Psoas muscle (tissue), 8 donors: ENCODE measurements around the gene CIAO2B. TPM values are rescaled to one million over a fixed set of nuclear protein-coding genes. Genes with fewer than 3 reads are reported as not detected.
A peak's percentile ranks its signal among the peaks of the same experiment; 100 is the strongest.

Experiments used
- ATAC-seq, 4 donors: fragments of 200-7000 bp; cut with Tn5 transposase; one replicate each; pipeline ENCODE4 v1.9.1; 2020; ENCODE audit warnings: moderate library complexity in 3 of 4, mild to moderate bottlenecking in 2 of 4
- DNase-seq, 2 donors: peaks; one replicate each; pipeline ENCODE4 v3.0.0-alpha.2; 2020
- H3K27ac ChIP-seq: fragments of 200-600 bp; one replicate; pipeline ENCODE4 v1.8.0; 2022
- H3K27me3 ChIP-seq, 3 donors: fragments of 200-600 bp in 1 of 3; one replicate each; pipeline versions ENCODE4 v1.6.1 to v1.8.0; 2013 to 2022; ENCODE audit warnings: low read length in 2 of 3, mild to moderate bottlenecking in 2 of 3, moderate library complexity in 1 of 3; ENCODE audit not compliant: insufficient read depth in 3 of 3
- H3K36me3 ChIP-seq, 2 donors: fragments of 200-600 bp in 1 of 2; one replicate each; pipeline versions ENCODE4 v1.6.1 to v1.8.0; 2013 to 2022; ENCODE audit warnings: low read depth in 1 of 2, mild to moderate bottlenecking in 1 of 2, moderate library complexity in 1 of 2; ENCODE audit not compliant: insufficient read depth in 1 of 2
- H3K4me1 ChIP-seq: fragments of 200-600 bp; one replicate; pipeline ENCODE4 v1.8.0; 2022
- H3K4me3 ChIP-seq: fragments of 200-600 bp; one replicate; pipeline ENCODE4 v1.8.0; 2022; ENCODE audit warnings: mild to moderate bottlenecking
- H3K9me3 ChIP-seq: fragments of 200-600 bp; one replicate; pipeline ENCODE4 v1.8.0; 2022
- CTCF ChIP-seq: fragments of 200-600 bp; IDR thresholded peaks from one replicate; pipeline ENCODE4 v1.8.0; 2022; ENCODE audit warnings: antibody characterized with exemption
- WGBS, 3 donors: extraction: QIAGEN DNeasy Blood & Tissue Kit; methylation state at CpG; one replicate each; pipeline versions ENCODE4 v1.1.6 to v1.1.7; 2013; 5-methylcytosine and 5-hydroxymethylcytosine counted together
- intact Hi-C, 2 donors: fragments of 100-400 bp; cut with DNase I; formaldehyde crosslinking; loops; one replicate each; pipeline versions ENCODE4 v1.11.0 to v1.14.2; 2022
- long read RNA-seq, 2 donors: library from polyadenylated mRNA; unstranded; transcript quantifications; one replicate each; pipeline ENCODE4 v2.0.0, GENCODE V29; 2021
- polyA plus RNA-seq, 3 donors: library from polyadenylated mRNA; stranded (reverse); fragments of 200-250 nt; gene quantifications; one replicate each; pipeline ENCODE4 v1.2.3, GENCODE V29; 2013
- total RNA-seq, 4 donors: library from RNA; stranded (reverse); fragmentation: NEBNext Ultra II Directional in 2 of 4; extraction: Animal tissue kit (Norgen Biotek cat#: 25700) in 2 of 4; gene quantifications; one replicate each; pipeline versions ENCODE4 v1.2.1 to v1.2.4, GENCODE V29; 2021 to 2023
- donor health status: healthy with polysubstance abuse.
- donor health status: DM: no; HTN: no; CAD: no; lungs with moderate emphysema.
- donor health status: Bipolar disorder and iron deficiency.
- donor health status: healthy.
- donor health status: DM: yes; HTN: yes; CAD: no.
- donor health status: DM: no; HTN: no; CAD: no.
- donor health status: DM: no; HTN: no; CAD: no.
- donor health status: DM: yes; HTN: yes; CAD: no.

The CIAO2B gene
- total RNA-seq: 100 to 1,000 TPM; 145 to 346 (median 248) TPM
- polyA plus RNA-seq: 100 to 1,000 TPM; 431 to 818 (median 460) TPM
- long read RNA-seq, donor 1, transcript CIAO2B-201 (5 exons, 676 nt): major isoform, 119 of 142 reads
- long read RNA-seq, donor 1, transcript CIAO2B-203 (4 exons, 718 nt): minor isoform, 12 of 142 reads
- long read RNA-seq, donor 1, partial matches to known transcripts: 11 of 142 reads
- long read RNA-seq, donor 1, other reads (novel, unspliced or antisense): 0 of 142 reads
- long read RNA-seq, donor 2, transcript CIAO2B-201 (5 exons, 676 nt): major isoform, 136 of 165 reads
- long read RNA-seq, donor 2, transcript CIAO2B-203 (4 exons, 718 nt): minor isoform, 25 of 165 reads
- long read RNA-seq, donor 2, partial matches to known transcripts: 2 of 165 reads
- long read RNA-seq, donor 2, other reads (novel, unspliced or antisense): 2 of 165 reads

- Histone ChIP-seq H3K4me1 (peaks cover 42% of the 10 kb centered on the region), H3K4me3 (peak within 1 kb of the TSS; percentile 91), H3K36me3 (peaks cover 0 to 44% of the 10 kb centered on the region in 2 donors), H3K27ac (peak within 1 kb of the TSS; percentile 91), H3K9me3 (no peaks in the 10 kb centered on the region), H3K27me3 (no peaks in the 10 kb centered on the region)
- ATAC-seq: peak; percentile 77 to 88 (median 79)
- TF ChIP-seq CTCF: no peak
- DNase-seq: peak; percentile 93 to 95
- intact Hi-C loops: loop anchor here in 1 of 2 donors (5.0 kb wide), 1 partner anchor 37 kb away; no protein-coding TSS in a partner anchor
- WGBS, 3 donors: 0% methylated on average over 65 to 76 of the region's 76 CpGs
Measured at GRCh38 chr16:66934138-66934838, at the start of gene CIAO2B. Gene CIAO2B (minus strand): TSS chr16:66934402. CDS start chr16:66934364, 38 bp downstream.

GRCh38 chr16:66983033-66983432, 48.8 kb upstream of the CIAO2B start:
- no peaks in the 10 kb centered on the region for H3K9me3 ChIP-seq
- H3K36me3 ChIP-seq: peaks cover 0 to 3% of the 10 kb centered on the region in 2 donors
- no peaks in the 10 kb centered on the region for H3K4me1 ChIP-seq
- ATAC-seq: no peak
- no peak for DNase-seq
- 93 to 97% (median 94%) methylated on average over 9 of the region's 9 CpGs for whole genome bisulfite sequencing, 3 donors
- TF ChIP-seq CTCF: no peak
- intact Hi-C loops: no loop called here
- no peak overlapping the region for H3K27ac ChIP-seq
- H3K4me3 ChIP-seq: no peak overlapping the region
- H3K27me3 ChIP-seq: no peaks in the 10 kb centered on the region

DNA sequence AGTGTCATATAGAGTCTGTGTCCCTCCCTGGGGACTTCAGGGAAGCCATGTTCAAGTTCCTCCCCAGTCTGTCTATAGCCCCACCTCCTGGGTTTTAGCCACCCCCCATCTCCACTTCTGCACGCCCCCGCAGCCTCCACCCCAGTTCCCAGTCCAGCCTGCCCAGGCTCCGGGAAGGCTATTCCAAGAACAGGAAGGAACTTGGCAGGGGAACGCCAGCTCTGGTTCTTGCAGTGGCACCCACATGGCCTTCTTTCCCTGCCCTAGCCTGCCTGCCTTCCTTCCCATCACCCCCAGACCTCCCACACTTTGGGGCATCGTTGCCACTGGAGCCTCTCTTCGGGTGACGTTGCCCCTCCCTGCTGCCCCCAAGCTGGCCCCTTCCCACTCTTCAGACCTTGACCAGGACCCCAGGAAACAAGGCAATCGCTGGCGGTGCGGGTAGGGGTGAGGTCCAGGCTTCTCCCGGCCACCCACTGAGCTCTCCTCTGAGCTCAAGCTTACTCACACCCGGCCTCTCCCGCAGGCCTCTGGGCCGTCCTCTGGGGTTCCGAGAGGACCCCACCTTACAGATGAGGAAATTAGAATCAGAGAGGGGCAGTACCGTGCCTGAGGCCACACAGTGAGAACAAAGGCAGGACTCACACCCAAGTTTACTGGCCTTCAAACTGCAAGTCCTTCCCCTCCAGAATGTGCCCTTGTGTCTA, 45.0 kb upstream of the CIAO2B start:
- DNase-seq (peak; percentile 45 to 69), ATAC-seq (peak in 2 of 4 donors; percentile 24 to 43)
- WGBS, 3 donors: 53 to 56% (median 54%) methylated on average over 16 of the region's 16 CpGs
- H3K27ac ChIP-seq: no peak overlapping the region
- intact Hi-C loops: loop anchor here (2.0 to 5.0 kb wide), 3 partner anchors 123 to 178 kb away; partner anchors contain the start of genes FBXL8 (in 1 of the 2) and TRADD (in 1 of the 2)
- no peak overlapping the region for H3K4me3 ChIP-seq
- no peaks in the 10 kb centered on the region for H3K9me3 ChIP-seq
- H3K27me3 ChIP-seq: no peaks in the 10 kb centered on the region
- TF ChIP-seq CTCF: no peak
- H3K36me3 ChIP-seq: peaks cover 0 to 10% of the 10 kb centered on the region in 2 donors
- H3K4me1 ChIP-seq: no peaks in the 10 kb centered on the region

- 24 to 28% (median 27%) methylated on average over 14 to 15 of the region's 15 CpGs for WGBS, 3 donors
- H3K27ac ChIP-seq: no peak overlapping the region
- intact Hi-C loops: loop anchor here (1.0 to 5.0 kb wide), 5 partner anchors 125 to 208 kb away; partner anchors contain the start of genes FBXL8 (in 1 of the 2) and TRADD (in 1 of the 2)
- TF ChIP-seq CTCF: peak; percentile 98
- H3K4me1 ChIP-seq: no peaks in the 10 kb centered on the region
- no peaks in the 10 kb centered on the region for H3K27me3 ChIP-seq
- no peaks in the 10 kb centered on the region for H3K9me3 ChIP-seq
- DNase-seq (peak; percentile 92 to 94), ATAC-seq (peak; percentile 93 to 98 (median 96))
- no peak overlapping the region for H3K4me3 ChIP-seq
- H3K36me3 ChIP-seq: peaks cover 0 to 20% of the 10 kb centered on the region in 2 donors
Measured at GRCh38 chr16:66977341-66978113, 43.3 kb upstream of the CIAO2B start.
